ENCODE measurements around the gene MYO16.
"Not testable (repeated sequence)": the region's sequence is repeated elsewhere in the genome, so short reads cannot be mapped to it uniquely, and the experiment has no call there.

MYO16 gene

GRCh38 chr13:109091249-109091648 is 461.8 kb downstream of the MYO16 start:
- DNase-seq, result no peak

- DNase-seq, result not testable (repeated sequence)
These were observed 462.8 kb downstream of the MYO16 start for GRCh38 chr13:109092186-109092585.

DNA sequence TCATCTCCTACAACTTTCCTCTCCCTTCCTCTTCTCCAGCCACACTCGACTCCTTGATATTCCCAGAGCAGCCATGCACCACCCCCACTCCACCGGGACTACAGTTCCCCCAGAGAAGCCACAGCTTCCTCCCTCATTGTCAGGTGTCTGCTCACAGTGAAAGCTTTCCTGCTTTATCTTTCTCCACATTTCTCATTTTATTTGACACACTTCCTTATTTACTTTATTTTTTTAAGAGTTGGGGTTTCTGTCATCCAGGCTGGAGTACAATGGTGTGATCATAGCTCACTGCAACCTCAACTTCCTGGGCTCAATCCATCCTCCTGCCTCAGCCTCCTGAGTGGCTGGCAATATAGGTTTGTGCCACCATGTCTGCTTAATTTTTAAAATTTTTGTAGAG is 464.6 kb downstream of the MYO16 start:
- DNase-seq, result no peak

GRCh38 chr13:109095126-109095525 is 465.7 kb downstream of the MYO16 start:
- no peak for DNase-seq

- DNase-seq, result no peak
These were observed 466.7 kb downstream of the MYO16 start for GRCh38 chr13:109096101-109096500.

- DNase-seq, result no peak
These were observed 471.4 kb downstream of the MYO16 start for GRCh38 chr13:109100705-109101304.

- no peak for DNase-seq
These were observed 472.2 kb downstream of the MYO16 start for GRCh38 chr13:109101550-109102144.

DNA sequence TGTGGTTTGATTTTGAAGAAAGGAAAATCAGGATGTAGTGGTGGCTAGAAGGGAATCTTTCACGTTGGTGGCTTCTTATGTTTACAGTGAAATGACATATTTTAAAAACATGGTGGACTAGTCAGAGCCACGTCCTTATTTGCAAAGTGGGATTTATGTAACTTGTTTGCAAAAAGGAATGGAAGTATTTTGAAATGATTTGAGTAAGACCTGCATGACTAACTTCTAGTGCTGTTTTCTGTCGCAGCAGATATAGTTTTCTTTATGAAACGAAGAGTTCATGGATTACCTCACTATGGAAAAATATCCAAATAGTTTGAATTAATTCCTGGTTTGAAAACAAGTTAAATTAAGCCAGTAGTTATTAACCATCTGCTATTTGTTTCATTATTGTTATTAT is 476.5 kb downstream of the MYO16 start:
- no peak for DNase-seq

GRCh38 chr13:109110159-109110558 is 480.7 kb downstream of the MYO16 start:
- DNase-seq, result no peak

DNA sequence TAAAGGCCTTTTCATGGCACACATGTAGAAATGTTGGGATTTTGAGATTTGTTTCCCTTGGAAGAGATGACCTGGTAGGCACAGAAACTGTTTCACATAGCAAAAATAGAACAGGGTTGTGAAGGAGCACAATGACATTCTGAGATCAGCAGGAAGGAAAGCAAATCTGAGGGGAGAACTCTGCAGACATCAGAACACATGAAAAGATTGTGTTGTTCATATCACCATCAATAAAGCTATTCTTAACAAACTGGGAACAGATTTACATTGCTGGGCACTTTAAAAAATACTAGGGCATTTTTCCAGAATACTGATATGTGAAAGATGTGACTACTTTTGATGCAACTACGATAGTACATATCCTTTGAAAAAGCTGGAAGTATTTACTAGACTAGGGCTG is 481.7 kb downstream of the MYO16 start:
- no peak for DNase-seq

GRCh38 chr13:109113427-109113826 is 484.0 kb downstream of the MYO16 start:
- DNase-seq, result no peak

GRCh38 chr13:109114162-109114561 is 484.8 kb downstream of the MYO16 start:
- no peak for DNase-seq

DNA sequence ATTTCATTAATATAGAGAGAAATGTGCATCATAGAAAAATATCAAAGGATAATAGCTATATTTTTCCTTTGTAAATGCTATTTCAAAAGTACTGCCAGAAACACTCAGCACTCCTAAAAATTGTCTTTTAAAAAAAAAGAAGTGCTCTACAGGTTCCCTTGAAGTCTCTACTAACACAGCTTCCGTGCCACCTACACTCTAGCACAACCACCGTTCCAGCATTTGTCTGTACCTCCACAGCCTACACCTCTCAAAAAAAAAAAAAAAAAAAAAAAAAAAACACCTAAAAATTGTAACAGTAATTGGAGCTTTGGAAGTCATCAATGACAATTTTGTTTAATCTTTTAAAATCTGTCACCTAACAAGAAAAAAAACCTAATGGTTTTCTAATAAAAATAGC is 485.6 kb downstream of the MYO16 start:
- no peak for DNase-seq

DNA sequence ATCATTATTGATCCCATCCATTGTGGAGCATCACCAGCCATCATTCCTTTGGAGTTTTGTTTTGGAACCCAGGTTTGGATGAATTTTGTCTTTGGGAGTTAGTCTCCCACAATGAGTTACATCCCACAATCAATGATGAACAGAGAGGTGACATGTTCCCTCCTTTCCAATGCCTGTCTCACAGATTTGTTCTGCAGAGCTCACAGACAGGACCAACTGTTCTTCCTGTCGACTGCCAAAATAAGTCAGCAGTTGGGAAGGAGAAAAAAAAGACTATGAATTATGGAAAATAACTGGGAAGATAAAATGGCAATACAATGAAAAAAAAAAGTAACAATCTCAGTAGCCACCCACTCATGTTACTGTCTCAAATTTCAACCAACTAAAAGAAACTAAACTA is 489.1 kb downstream of the MYO16 start:
- no peak for DNase-seq

- DNase-seq, result no peak
These were observed 490.5 kb downstream of the MYO16 start for GRCh38 chr13:109119896-109120295.

DNA sequence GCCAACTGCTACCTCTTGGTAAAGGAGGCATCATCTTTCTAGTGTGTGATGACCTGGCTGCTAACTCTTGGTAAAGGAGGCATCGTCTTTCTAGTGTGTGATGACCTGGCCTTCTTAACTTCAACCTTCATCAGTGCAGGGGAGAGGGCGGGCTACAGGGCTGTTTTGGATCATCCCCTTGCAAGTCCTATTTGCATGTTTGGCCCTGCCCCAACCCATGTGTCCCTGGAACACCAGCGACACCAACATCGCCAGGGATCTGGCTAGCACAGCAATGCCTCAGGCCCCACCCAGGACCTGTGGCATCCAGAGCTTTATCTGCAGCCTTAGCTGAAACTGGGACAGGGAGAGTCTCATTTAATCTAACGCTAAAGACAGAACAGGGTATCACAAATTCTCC is 492.4 kb downstream of the MYO16 start:
- DNase-seq, result no peak

DNA sequence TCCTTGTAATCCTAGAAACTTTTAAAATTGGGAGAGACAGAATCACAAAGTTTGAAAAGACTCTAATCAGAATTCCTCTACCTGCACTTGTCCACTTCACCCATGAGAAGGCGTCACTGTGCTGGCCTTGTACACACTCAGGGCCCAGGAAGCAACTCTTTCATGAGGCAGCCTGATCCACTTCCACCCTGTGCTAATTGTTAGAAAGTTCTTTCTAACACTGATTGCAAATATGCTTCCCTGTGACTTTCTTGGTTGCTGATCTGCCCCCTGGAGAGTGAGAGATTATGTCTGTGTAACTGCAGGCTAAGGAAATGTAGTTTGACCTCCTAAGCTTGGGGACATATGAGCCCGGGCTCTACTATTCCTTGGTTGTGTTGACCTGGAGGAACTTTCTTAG is 494.6 kb downstream of the MYO16 start:
- DNase-seq, result no peak

GRCh38 chr13:109126178-109126577 is 496.8 kb downstream of the MYO16 start:
- DNase-seq, result no peak

DNA sequence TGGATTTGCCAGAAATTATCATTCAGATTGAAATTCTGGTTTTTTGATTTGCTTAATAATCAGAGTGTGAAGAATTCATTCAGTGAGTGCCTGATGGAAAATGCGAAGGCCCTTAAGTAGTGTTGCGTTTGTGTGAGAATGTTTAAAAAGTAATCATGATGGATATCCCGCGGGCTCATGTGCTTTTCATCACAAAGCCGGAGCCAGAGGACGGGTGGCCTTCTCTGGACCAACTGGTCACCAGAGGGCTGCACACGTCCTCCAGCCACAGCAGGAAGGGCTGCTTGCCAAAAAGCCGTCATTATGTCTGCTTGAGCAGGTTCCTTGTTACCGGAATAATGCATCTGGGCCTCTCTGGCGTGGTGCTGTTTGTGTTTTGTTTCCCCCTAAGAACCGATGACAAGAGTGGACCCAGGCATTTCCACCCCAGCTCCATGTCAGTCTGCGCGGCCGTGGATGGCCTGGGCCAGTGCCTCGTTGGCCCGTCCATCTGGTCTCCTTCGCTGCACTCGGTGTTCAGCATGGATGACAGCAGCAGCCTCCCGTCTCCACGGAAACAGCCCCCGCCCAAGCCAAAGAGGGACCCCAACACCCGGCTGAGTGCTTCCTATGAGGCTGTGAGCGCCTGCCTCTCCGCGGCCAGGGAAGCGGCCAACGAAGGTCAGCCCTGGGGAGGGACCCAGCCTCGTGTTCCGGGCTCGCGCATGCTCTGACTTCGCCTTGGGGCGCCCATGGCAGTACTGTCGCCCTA is 497.7 kb downstream of the MYO16 start:
- no peak for DNase-seq

GRCh38 chr13:109128121-109128520 is 498.7 kb downstream of the MYO16 start:
- no peak for DNase-seq

DNA sequence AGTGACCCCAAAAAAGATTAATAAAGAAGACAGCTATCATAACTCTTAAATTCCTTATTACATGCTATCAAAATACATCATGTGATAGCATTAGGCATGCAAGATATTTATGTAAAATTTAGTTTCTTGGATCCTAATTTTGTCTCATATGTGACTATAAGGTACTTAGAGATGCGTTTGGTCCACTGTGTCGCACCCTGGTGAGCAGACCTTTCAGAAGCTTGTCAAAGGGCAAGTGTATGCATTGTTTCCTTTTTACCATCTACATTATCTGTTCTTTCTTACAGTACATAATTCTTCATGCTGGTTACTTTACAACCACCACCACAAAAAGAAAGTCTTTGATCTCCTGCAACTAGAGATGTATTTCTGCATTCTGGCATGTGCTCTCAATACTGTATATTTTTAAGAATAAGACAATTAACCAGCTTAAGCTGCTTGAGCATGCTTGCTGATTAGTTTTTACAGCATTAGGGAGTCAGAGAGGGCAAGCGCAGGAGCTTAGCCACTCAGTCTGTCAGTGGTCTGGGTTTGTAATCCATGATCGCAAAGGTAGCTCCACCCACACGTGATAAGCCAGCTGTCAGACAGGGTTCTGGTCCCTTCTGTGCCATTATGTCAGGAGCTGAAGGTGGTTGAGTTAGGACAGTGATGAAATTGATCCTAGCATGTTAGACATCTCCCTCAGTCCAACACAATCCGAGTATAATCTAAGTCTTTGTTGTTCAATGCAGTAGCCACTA is 500.9 kb downstream of the MYO16 start:
- no peak for DNase-seq

DNA sequence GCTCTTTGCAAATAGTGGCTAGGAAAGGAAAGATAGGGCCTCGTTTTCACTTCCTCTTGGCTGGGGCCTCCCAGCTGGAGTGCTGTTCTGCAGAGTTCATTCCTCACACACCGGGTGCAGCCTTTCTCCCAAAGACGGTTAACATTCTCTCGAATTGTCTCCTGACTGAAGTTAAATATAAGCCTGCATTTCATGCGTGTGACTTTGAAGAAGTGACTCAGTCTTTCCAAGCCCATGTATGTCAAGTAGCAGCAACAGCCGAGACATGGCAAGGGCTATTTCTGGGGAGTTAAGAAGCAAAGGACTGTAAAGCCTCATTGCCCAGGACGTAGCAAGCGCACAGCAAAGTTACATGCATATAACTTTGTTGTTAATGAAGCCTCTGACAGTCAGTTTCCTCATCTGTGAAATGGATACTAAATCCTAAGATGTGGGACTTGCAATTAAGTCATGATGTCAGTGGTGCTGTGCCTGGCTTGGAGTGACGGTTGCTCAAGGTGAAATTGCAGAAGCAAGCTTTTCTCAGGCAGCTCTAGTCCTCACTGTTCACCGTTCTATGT is 502.4 kb downstream of the MYO16 start:
- no peak for DNase-seq

GRCh38 chr13:109135018-109135417 is 505.6 kb downstream of the MYO16 start:
- no peak for DNase-seq
